Nasal cavity respiratory epithelium epithelial cell of viscerocranial mucosa (primary cell): Measurements from ENCODE around the gene UBE2Q1. TPM values are rescaled to one million over a fixed set of nuclear protein-coding genes. Genes with fewer than 3 reads are reported as not detected.

ENCODE experiments used
- total RNA-seq: library from RNA; depleted of rRNA; stranded (reverse); fragments of >200 nt; gene quantifications from 2 replicates; pipeline ENCODE4 v1.2.3, GENCODE V29; 2014

Gene UBE2Q1
- 26.3 and 45.6 TPM in 2 replicates for total RNA-seq

DNA sequence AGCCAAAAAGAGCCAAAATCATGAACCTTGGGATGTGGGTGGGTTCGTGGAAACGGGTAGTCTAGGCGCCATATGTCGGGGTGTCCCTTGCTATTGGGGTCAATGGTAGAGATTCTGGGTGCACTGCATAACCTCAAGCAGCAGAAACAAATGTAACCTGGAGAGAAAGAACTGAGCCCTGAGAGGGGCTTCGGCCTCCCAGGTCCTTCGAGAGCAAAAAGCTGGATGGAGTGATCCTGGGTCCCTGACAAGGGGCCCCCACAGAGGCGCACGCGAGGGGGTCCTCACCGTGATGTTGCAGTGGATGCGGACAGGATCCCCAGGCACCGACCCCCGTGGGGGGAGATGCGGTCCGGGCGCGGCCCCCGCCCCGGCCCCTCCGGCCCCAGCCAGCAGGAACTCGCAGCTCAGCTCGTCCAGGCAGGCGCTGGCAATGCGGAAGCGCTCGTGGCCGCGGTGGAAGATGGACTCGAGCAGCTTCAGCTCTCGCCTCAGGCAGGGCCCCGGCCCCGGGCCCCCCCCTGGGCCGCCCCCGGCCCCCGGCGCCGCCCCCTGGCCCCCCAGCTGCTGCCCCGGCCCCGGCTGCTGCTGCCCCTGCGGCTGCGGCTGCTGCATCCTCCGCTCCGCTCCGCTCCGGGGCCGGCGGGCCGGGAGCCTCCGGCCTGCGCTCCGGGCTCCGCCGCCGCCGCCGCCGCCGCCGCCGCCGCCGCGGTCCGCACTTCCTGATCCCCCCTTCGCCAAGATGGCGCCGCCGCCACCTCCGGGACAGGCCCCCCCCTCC, at the start of gene UBE2Q1:
TSS of gene UBE2Q1 (minus strand) at position 724 of the 781 bp plus-strand sequence. CDS start at position 615, 109 bp downstream.

DNA sequence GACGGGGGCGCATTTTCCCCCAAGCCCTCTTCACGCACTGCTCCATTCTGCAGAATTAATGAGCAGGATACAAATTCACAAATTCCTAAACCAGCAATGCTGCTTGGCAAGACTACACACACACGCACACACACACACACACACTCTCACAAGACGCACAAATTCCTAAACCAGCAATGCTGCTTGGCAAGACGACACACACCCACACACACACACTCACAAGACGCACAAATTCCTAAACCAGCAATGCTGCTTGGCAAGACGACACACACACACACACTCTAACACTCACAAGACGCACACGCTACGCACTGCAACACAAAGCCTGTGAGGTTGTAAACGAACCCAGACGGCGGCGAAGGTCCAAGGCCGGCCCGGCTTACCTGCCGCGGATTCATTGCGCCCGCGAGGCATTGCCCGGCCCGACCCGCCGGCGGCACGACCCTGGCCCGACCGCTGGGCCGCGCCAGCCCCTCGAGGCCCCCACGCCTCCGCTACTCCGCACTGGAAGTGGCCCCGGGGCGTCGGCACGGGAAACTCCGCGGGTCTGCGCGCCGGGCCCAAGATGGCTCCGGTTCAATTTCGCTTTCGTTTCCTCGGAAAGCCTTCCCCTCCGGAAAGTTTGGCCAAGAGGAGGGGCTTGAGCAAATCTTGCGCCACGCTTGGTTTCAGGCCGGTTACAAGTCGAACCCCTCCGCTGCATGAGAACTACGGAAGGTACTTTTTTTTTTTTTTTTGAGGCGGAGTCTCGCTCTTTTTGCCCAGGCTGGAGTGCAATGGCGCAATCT, 49.3 kb upstream of the UBE2Q1 start, which contains the start of gene ADAR:
TSS of gene ADAR (minus strand) at position 578 of the 788 bp plus-strand sequence. CDS start at position 398, 180 bp downstream.

DNA sequence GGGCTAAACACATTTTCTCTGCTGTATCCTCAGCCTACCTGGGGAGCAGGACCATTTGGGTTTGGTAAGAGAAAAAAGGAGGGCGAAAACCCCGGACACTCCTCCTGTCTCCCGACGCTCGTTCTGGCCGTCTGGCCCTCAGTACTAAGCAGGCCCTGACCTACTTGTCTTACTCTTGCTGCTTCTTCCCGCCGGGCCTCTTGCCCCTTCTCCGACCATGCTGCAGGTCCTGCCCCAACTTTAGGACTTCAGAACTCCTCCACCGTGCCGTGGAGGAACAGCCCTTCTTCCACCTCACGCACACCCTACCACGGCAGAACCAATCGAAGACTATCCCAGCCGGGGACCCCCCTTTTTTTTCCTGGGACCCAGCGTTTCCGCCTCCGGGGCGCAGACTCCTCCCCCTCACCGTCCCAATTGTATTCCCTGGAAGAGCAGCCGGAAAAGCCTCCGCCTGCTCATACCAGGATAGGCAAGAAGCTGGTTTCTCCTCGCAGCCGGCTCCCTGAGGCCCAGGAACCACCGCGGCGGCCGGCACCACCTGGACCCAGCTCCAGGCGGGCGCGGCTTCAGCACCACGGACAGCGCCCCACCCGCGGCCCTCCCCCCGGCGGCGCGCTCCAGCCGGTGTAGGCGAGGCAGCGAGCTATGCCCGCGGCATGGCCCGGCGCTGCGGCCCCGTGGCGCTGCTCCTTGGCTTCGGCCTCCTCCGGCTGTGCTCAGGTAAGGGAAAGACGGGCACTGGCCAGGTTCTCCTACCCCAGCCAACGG, 9.1 kb upstream of the UBE2Q1 start, which contains the start of gene CHRNB2:
TSS of gene CHRNB2 (plus strand) at position 393 of the 771 bp plus-strand sequence. CDS start at position 660, 267 bp downstream.

DNA sequence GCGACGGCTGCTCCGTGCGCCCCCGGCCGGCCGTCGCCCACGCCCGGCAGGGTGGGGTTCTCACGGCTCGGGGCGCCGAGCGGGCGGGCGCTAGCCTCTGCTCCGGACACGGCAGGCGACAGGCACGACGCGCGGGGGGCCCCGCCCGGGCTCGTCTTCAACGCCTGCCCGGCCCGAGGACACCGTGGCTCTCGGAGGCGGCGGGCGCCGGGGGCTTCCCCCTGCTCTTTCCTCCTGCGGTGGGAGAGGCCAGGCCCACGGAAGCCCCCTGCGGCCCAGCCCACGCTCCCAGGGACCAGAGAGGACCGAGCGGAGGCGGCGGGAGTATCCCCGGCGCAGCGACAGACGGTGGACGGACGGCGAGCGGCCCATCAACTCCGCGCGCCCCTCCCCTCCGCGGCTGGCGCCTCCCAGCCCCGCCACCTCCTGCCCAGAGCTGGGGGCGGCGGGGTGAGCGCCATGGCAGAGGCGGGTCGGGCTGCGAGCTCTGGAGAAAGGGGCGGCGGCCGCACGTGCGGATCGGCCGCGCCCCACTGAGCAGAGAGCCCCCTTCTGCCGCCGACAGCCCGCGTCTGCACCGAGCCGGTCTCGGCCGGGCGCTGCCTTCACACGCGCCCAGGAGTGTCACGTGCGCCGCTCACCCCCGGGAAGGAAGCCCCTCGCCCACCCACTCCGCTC, 56.3 kb downstream of the UBE2Q1 start, which contains the start of the genes SHE and TDRD10:
TSS of gene SHE (minus strand) at position 347 of the 678 bp plus-strand sequence. CDS start 386 bp downstream, outside the sequence.
TSS of gene TDRD10 (plus strand) at position 154 of the 678 bp plus-strand sequence. CDS start 4,685 bp downstream, outside the sequence.

Other genes starting within 250 kb of the UBE2Q1 start
- 0.14 TPM in 1 of 2 replicates, not detected in the other for gene AQP10, start 237.6 kb downstream of the UBE2Q1 start, total RNA-seq
- 9.2 and 22.8 TPM in 2 replicates for gene ATP8B2, start 233.1 kb downstream of the UBE2Q1 start, total RNA-seq
- 24.3 and 35.8 TPM in 2 replicates for gene IL6R, start 153.3 kb downstream of the UBE2Q1 start, total RNA-seq
- not detected in 2 replicates for gene TDRD10, start 56.4 kb downstream of the UBE2Q1 start, total RNA-seq
- gene SHE, start 56.2 kb downstream of the UBE2Q1 start, total RNA-seq, result 0.07 TPM in 1 of 2 replicates, not detected in the other
- gene CHRNB2, start 9.1 kb upstream of the UBE2Q1 start, total RNA-seq, result under 0.01 and 0.07 TPM in 2 replicates
- gene ADAR, start 49.5 kb upstream of the UBE2Q1 start, total RNA-seq, result 81.0 and 138 TPM in 2 replicates